Neutrophil (primary cell): ENCODE measurements around the gene ARHGEF19.

Source experiments
- H3K27ac ChIP-seq: fragments of 200-600 bp; sonication (generic); 2 replicates; pipeline ENCODE4 v1.5.1; 2016; ENCODE audit warnings: mild to moderate bottlenecking, moderate library complexity
- H3K27me3 ChIP-seq: fragments of 200-600 bp; sonication (generic); 2 replicates; pipeline ENCODE4 v1.6.0; 2016; ENCODE audit warnings: mild to moderate bottlenecking
- H3K36me3 ChIP-seq: fragments of 200-600 bp; sonication (generic); 2 replicates; pipeline ENCODE4 v1.5.1; 2017
- H3K4me1 ChIP-seq, 2 experiments: fragments of 200-600 bp in 1 of 2; sonication (generic) in 1 of 2; 1 replicate in 1 of 2; 2 replicates in 1 of 2; pipeline versions ENCODE4 v1.5.1 to v1.6.1; 2013 to 2016; ENCODE audit warnings: low read depth in 1 of 2, low read length in 1 of 2, mild to moderate bottlenecking in 1 of 2, moderate library complexity in 1 of 2; ENCODE audit not compliant: control insufficient read depth in 1 of 2, insufficient read depth in 1 of 2
- H3K4me3 ChIP-seq, 2 experiments: fragments of 200-600 bp in 1 of 2; sonication (generic) in 1 of 2; 1 replicate in 1 of 2; 2 replicates in 1 of 2; pipeline ENCODE4 v1.5.1; 2013 to 2016; ENCODE audit warnings: low read depth in 1 of 2, low read length in 1 of 2, mild to moderate bottlenecking in 1 of 2, moderate library complexity in 1 of 2
- H3K9me3 ChIP-seq: fragments of 200-600 bp; sonication (generic); 2 replicates; pipeline ENCODE4 v1.5.1; 2016
- CTCF ChIP-seq: fragments of 200-600 bp; sonication (generic); IDR thresholded peaks from 2 replicates; pipeline ENCODE4 v1.5.1; 2016; ENCODE audit warnings: antibody characterized with exemption

The ARHGEF19 gene

GRCh38 chr1:16221499-16221898 lies 9.0 kb upstream of the ARHGEF19 start:
- no peak for TF ChIP-seq CTCF
- Histone ChIP-seq H3K27me3 (peaks cover 35% of the 10 kb centered on the region), H3K4me1 (peaks cover 7 to 12% of the 10 kb centered on the region in 2 experiments), H3K36me3 (no peaks in the 10 kb centered on the region), H3K4me3 (no peak overlapping the region), H3K27ac (no peak overlapping the region), H3K9me3 (no peaks in the 10 kb centered on the region)

GRCh38 chr1:16219968-16220500 lies 7.6 kb upstream of the ARHGEF19 start:
- TF ChIP-seq CTCF: no peak
- no peaks in the 10 kb centered on the region for H3K9me3 ChIP-seq
- H3K36me3 ChIP-seq: no peaks in the 10 kb centered on the region

GRCh38 chr1:16218674-16219071 lies 6.2 kb upstream of the ARHGEF19 start:
- Histone ChIP-seq H3K9me3 (no peaks in the 10 kb centered on the region), H3K36me3 (no peaks in the 10 kb centered on the region), H3K27ac (no peak overlapping the region), H3K4me3 (no peak overlapping the region), H3K27me3 (peaks cover 36% of the 10 kb centered on the region), H3K4me1 (peaks cover 16 to 20% of the 10 kb centered on the region in 2 experiments)
- TF ChIP-seq CTCF: no peak

More at GRCh38 chr1:16219968-16220500, 7.6 kb upstream of the ARHGEF19 start:
- Histone ChIP-seq H3K27ac (no peak overlapping the region), H3K27me3 (peaks cover 34% of the 10 kb centered on the region), H3K4me3 (no peak overlapping the region), H3K4me1 (peaks cover 16 to 20% of the 10 kb centered on the region in 2 experiments)

GRCh38 chr1:16218014-16218673 lies 5.7 kb upstream of the ARHGEF19 start:
- H3K36me3 ChIP-seq: no peaks in the 10 kb centered on the region
- H3K4me1 ChIP-seq: peaks cover 16 to 20% of the 10 kb centered on the region in 2 experiments
- peak overlapping the region; percentile 23 for H3K27ac ChIP-seq
- TF ChIP-seq CTCF: no peak
- peaks cover 35% of the 10 kb centered on the region for H3K27me3 ChIP-seq
- H3K9me3 ChIP-seq: no peaks in the 10 kb centered on the region
- H3K4me3 ChIP-seq: no peak overlapping the region

- H3K27ac ChIP-seq: peak overlapping the region; percentile 48
- H3K9me3 ChIP-seq: no peaks in the 10 kb centered on the region
- peaks cover 44% of the 10 kb centered on the region for H3K27me3 ChIP-seq
- peak; percentile 11 for TF ChIP-seq CTCF
- peaks cover 16 to 20% of the 10 kb centered on the region in 2 experiments for H3K4me1 ChIP-seq
- H3K36me3 ChIP-seq: no peaks in the 10 kb centered on the region
- peak overlapping the region; percentile 72 to 75 for H3K4me3 ChIP-seq
Measured at GRCh38 chr1:16217061-16217785, 4.8 kb upstream of the ARHGEF19 start.
